ENCODE data around the gene TRAPPC13.
"Not testable (repeated sequence)": the region's sequence is repeated elsewhere in the genome, so short reads cannot be mapped to it uniquely, and the experiment has no call there.

Gene TRAPPC13

GRCh38 chr5:65674749-65675148 is 49.9 kb downstream of the TRAPPC13 start:
- DNase-seq (ENCODE audit: low read depth in 3 of 3, low spot score in 1 of 3) = no peak

GRCh38 chr5:65676056-65676455 is 51.2 kb downstream of the TRAPPC13 start:
- not testable (repeated sequence) for DNase-seq (ENCODE audit: low read depth in 3 of 3, low spot score in 1 of 3)

GRCh38 chr5:65682148-65682547 is 57.3 kb downstream of the TRAPPC13 start:
- no peak for DNase-seq (ENCODE audit: low read depth in 3 of 3, low spot score in 1 of 3)

GRCh38 chr5:65693121-65693520 is 68.3 kb downstream of the TRAPPC13 start:
- no peak for DNase-seq (ENCODE audit: low read depth in 3 of 3, low spot score in 1 of 3)

- no peak for DNase-seq (ENCODE audit: low read depth in 3 of 3, low spot score in 1 of 3)
Observed at GRCh38 chr5:65695162-65695755, 70.4 kb downstream of the TRAPPC13 start.

- DNase-seq (ENCODE audit: low read depth in 3 of 3, low spot score in 1 of 3) = no peak
Observed at GRCh38 chr5:65695896-65696295, 71.1 kb downstream of the TRAPPC13 start.

- no peak for DNase-seq (ENCODE audit: low read depth in 3 of 3, low spot score in 1 of 3)
Observed at GRCh38 chr5:65696892-65697291, 72.1 kb downstream of the TRAPPC13 start.

GRCh38 chr5:65699338-65699737 is 74.5 kb downstream of the TRAPPC13 start:
- DNase-seq (ENCODE audit: low read depth in 3 of 3, low spot score in 1 of 3) = no peak

- no peak for DNase-seq (ENCODE audit: low read depth in 3 of 3, low spot score in 1 of 3)
Observed at GRCh38 chr5:65702036-65702435, 77.2 kb downstream of the TRAPPC13 start.

- DNase-seq (ENCODE audit: low read depth in 3 of 3, low spot score in 1 of 3) = no peak
Observed at GRCh38 chr5:65704621-65705239, 79.9 kb downstream of the TRAPPC13 start.

- DNase-seq (ENCODE audit: low read depth in 3 of 3, low spot score in 1 of 3) = no peak
Observed at GRCh38 chr5:65707663-65708062, 82.8 kb downstream of the TRAPPC13 start.

GRCh38 chr5:65708145-65708544 is 83.3 kb downstream of the TRAPPC13 start:
- no peak for DNase-seq (ENCODE audit: low read depth in 3 of 3, low spot score in 1 of 3)
